Activated CD8-positive, alpha-beta T cell treated with anti-CD3 and anti-CD28 coated beads, Interleukin-2, amount 10 ng/mL, durations not matched to agents 7 days and 5 days (primary cell): Measurements from ENCODE around the gene DLG2. TPM values are rescaled to one million over a fixed set of nuclear protein-coding genes. Genes with fewer than 3 reads are reported as not detected.

Experiments used
- ATAC-seq: fragments of 150-1000 bp; cut with Tn5 transposase; one replicate; pipeline ENCODE4 v1.10.0; 2021; ENCODE audit warnings: moderate library complexity
- CTCF ChIA-PET: fragments of 350-600 bp; sonication (Branson Sonifier 250); formaldehyde crosslinking; loops from one replicate; lab custom pipeline; 2021; ENCODE audit warnings: antibody characterized with exemption; lab: Charles Lee
- POLR2A ChIA-PET: fragments of 350-600 bp; sonication (Branson Sonifier 250); formaldehyde crosslinking; loops from one replicate; lab custom pipeline; 2021; ENCODE audit warnings: antibody characterized with exemption; lab: Charles Lee
- DNase-seq: peaks from one replicate; pipeline ENCODE4 v3.0.0-alpha.2; 2020
- H3K27ac Mint-ChIP-seq: one replicate; pipeline ENCODE4 v1.8.0; 2021; ENCODE audit warnings: mild to moderate bottlenecking, mixed read lengths
- H3K27me3 Mint-ChIP-seq: one replicate; pipeline ENCODE4 v1.8.0; 2021; ENCODE audit warnings: low read depth, mixed read lengths
- H3K36me3 Mint-ChIP-seq: one replicate; pipeline ENCODE4 v1.8.0; 2021; ENCODE audit warnings: low read depth, mixed read lengths
- H3K4me1 Mint-ChIP-seq: one replicate; pipeline ENCODE4 v1.8.0; 2021; ENCODE audit warnings: low read depth, mixed read lengths
- H3K4me3 Mint-ChIP-seq: one replicate; pipeline ENCODE4 v1.8.0; 2021; ENCODE audit warnings: mild to moderate bottlenecking, mixed read lengths
- H3K9me3 Mint-ChIP-seq: one replicate; pipeline ENCODE4 v1.8.0; 2022; ENCODE audit warnings: mixed read lengths; ENCODE audit not compliant: insufficient read depth
- total RNA-seq, 2 experiments: library from RNA; stranded (reverse); gene quantifications; one replicate each; pipeline ENCODE4 v1.2.3, GENCODE V29; 2021

The DLG2 gene
- total RNA-seq, 2 experiments from 2014 or later, result 1.3 to 1.6 TPM

GRCh38 chr11:85495918-85496317 is 131.2 kb downstream of the DLG2 start:
- no peak for ATAC-seq

GRCh38 chr11:85494396-85494795 is 132.7 kb downstream of the DLG2 start:
- Mint-ChIP-seq H3K4me3 (no peak overlapping the region), H3K36me3 (no peaks in the 10 kb centered on the region), H3K9me3 (peaks cover 5% of the 10 kb centered on the region), H3K27ac (no peak overlapping the region), H3K4me1 (no peaks in the 10 kb centered on the region), H3K27me3 (no peaks in the 10 kb centered on the region)
- no peak for DNase-seq
- ChIA-PET POLR2A (no interaction called here), CTCF (no interaction called here)
- no peak for ATAC-seq

More at GRCh38 chr11:85495918-85496317, 131.2 kb downstream of the DLG2 start:
- no peak overlapping the region for H3K27ac Mint-ChIP-seq
- ChIA-PET CTCF (interaction anchor here (1.0 kb wide), 1 partner anchor 17 kb away, joined by 4 read pairs; no protein-coding TSS in a partner anchor), POLR2A (no interaction called here)
- peaks cover 5% of the 10 kb centered on the region for H3K9me3 Mint-ChIP-seq
- H3K4me3 Mint-ChIP-seq, result no peak overlapping the region
- H3K36me3 Mint-ChIP-seq, result no peaks in the 10 kb centered on the region
- DNase-seq, result no peak
- H3K27me3 Mint-ChIP-seq, result no peaks in the 10 kb centered on the region
- H3K4me1 Mint-ChIP-seq, result no peaks in the 10 kb centered on the region

DNA sequence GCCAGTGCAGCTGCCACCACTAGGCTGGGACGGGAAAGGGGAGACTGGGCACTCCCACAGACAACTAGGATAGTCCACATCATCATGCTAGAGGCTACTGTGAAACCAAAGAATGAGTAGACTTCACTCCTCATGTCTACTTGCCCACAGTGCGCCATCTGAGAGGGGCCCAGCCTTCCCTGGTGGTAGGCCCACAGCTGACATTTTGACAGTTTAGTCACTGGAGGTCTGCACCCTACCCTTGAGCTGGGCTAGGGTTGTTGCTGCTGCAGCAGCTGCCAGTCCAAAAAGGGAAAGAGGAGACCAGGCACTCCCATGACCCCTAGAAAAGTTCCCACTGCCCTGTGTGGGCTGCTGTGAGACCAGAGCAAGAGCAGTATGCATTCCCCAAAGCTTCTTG is 141.2 kb downstream of the DLG2 start:
- POLR2A ChIA-PET, result no interaction called here
- H3K4me3 Mint-ChIP-seq, result no peak overlapping the region
- no peak for ATAC-seq

GRCh38 chr11:85483861-85484260 is 143.3 kb downstream of the DLG2 start:
- CTCF ChIA-PET, result no interaction called here
- Mint-ChIP-seq H3K4me3 (no peak overlapping the region), H3K9me3 (peaks cover 9% of the 10 kb centered on the region)

More for the DNA sequence above, 141.2 kb downstream of the DLG2 start:
- Mint-ChIP-seq H3K27me3 (no peaks in the 10 kb centered on the region), H3K27ac (no peak overlapping the region), H3K4me1 (no peaks in the 10 kb centered on the region), H3K9me3 (peaks cover 9% of the 10 kb centered on the region), H3K36me3 (no peaks in the 10 kb centered on the region)
- no peak for DNase-seq
- CTCF ChIA-PET, result no interaction called here

GRCh38 chr11:85481862-85482261 is 145.3 kb downstream of the DLG2 start:
- H3K4me1 Mint-ChIP-seq, result no peaks in the 10 kb centered on the region
- no peak overlapping the region for H3K27ac Mint-ChIP-seq
- CTCF ChIA-PET, result no interaction called here
- ATAC-seq, result no peak
- no peak overlapping the region for H3K4me3 Mint-ChIP-seq
- H3K36me3 Mint-ChIP-seq, result no peaks in the 10 kb centered on the region
- no peak for DNase-seq
- H3K27me3 Mint-ChIP-seq, result no peaks in the 10 kb centered on the region
- H3K9me3 Mint-ChIP-seq, result peaks cover 6% of the 10 kb centered on the region
- POLR2A ChIA-PET, result no interaction called here

More at GRCh38 chr11:85483861-85484260, 143.3 kb downstream of the DLG2 start:
- Mint-ChIP-seq H3K27me3 (no peaks in the 10 kb centered on the region), H3K4me1 (no peaks in the 10 kb centered on the region), H3K27ac (no peak overlapping the region), H3K36me3 (no peaks in the 10 kb centered on the region)
- POLR2A ChIA-PET, result no interaction called here
- ATAC-seq, result no peak
- no peak for DNase-seq

DNA sequence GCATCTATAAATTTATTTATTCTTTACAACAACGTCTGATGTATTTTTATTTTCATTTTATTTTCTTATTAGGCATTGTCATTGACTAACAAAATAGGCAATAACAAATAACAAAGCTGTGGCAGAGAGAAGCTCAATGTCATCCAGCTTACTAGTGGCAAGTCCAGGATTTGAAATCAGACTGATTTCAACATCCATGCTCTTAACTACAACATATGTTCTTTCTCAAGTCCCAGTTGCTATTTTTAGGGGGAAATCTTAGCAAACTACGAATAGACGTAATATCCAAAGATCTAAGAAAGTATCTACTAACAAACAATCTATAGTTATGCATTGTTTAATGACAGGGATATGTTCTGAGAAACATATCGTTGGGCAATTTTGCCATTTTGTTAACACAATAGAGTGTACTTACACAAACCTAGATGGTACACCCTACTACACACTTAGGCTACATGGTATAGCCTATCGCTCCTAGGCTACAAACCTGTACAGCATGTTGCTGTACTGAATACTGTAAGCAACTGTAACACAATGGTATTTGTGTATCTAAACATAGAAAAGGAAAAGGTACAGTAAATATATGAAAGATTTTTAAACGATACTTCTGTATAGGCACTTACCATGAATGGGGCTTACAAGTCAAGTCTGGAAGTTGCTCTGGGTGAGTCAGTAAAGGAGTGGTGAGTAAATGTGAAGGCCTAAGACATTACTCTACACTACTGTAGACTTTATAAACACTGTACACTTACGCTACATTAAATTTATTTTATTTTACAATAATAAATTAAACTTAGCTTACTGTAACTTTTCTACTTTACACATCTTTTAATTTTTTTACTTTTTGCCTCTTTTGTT is 151.3 kb downstream of the DLG2 start:
- Mint-ChIP-seq H3K4me3 (no peak overlapping the region), H3K27me3 (no peaks in the 10 kb centered on the region), H3K4me1 (no peaks in the 10 kb centered on the region), H3K27ac (no peak overlapping the region), H3K36me3 (no peaks in the 10 kb centered on the region), H3K9me3 (peaks cover 9% of the 10 kb centered on the region)
- DNase-seq (no peak), ATAC-seq (no peak)
- CTCF ChIA-PET, result no interaction called here
- POLR2A ChIA-PET, result no interaction called here

GRCh38 chr11:85472953-85473352 is 154.2 kb downstream of the DLG2 start:
- ATAC-seq (no peak), DNase-seq (no peak)
- Mint-ChIP-seq H3K4me1 (no peaks in the 10 kb centered on the region), H3K27ac (no peak overlapping the region), H3K4me3 (no peak overlapping the region), H3K27me3 (no peaks in the 10 kb centered on the region), H3K9me3 (peaks cover 15% of the 10 kb centered on the region), H3K36me3 (no peaks in the 10 kb centered on the region)
- POLR2A ChIA-PET, result no interaction called here
- CTCF ChIA-PET, result no interaction called here

GRCh38 chr11:85464283-85464682 is 162.9 kb downstream of the DLG2 start:
- H3K27me3 Mint-ChIP-seq, result no peaks in the 10 kb centered on the region
- H3K27ac Mint-ChIP-seq, result no peak overlapping the region
- no peak overlapping the region for H3K4me3 Mint-ChIP-seq
- ATAC-seq (no peak), DNase-seq (no peak)
- no peaks in the 10 kb centered on the region for H3K36me3 Mint-ChIP-seq
- H3K9me3 Mint-ChIP-seq, result peaks cover 4% of the 10 kb centered on the region
- H3K4me1 Mint-ChIP-seq, result no peaks in the 10 kb centered on the region
- ChIA-PET CTCF (no interaction called here), POLR2A (no interaction called here)

DNA sequence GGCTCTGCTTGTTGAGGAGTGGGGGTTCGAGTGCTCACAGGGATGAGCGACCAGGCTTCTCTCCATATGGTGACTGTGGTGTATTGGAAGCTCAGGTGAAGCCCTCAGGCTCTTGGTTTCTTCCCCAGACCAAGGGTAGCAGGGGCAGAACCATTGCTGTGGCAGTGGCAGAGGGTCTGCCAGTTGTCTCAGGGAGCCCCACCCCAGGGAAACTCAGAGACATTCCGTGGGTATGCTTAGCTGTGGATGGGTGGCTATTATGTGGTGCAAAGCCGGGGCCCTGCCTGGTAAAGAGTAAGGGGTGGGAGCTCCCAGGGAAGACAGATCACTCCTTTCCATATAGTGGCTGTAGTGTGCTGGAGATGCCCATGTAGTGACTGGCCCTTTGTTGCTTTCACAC is 167.8 kb downstream of the DLG2 start:
- no peaks in the 10 kb centered on the region for H3K27me3 Mint-ChIP-seq
- H3K9me3 Mint-ChIP-seq, result peaks cover 21% of the 10 kb centered on the region
- CTCF ChIA-PET, result no interaction called here
- DNase-seq (no peak), ATAC-seq (no peak)
- no peaks in the 10 kb centered on the region for H3K36me3 Mint-ChIP-seq
- H3K4me3 Mint-ChIP-seq, result no peak overlapping the region
- POLR2A ChIA-PET, result no interaction called here
- H3K4me1 Mint-ChIP-seq, result no peaks in the 10 kb centered on the region
- no peak overlapping the region for H3K27ac Mint-ChIP-seq

- CTCF ChIA-PET, result no interaction called here
- no peak for DNase-seq
- no peak overlapping the region for H3K27ac Mint-ChIP-seq
- no peaks in the 10 kb centered on the region for H3K9me3 Mint-ChIP-seq
- no peaks in the 10 kb centered on the region for H3K36me3 Mint-ChIP-seq
- no peaks in the 10 kb centered on the region for H3K4me1 Mint-ChIP-seq
- POLR2A ChIA-PET, result no interaction called here
- H3K27me3 Mint-ChIP-seq, result no peaks in the 10 kb centered on the region
- no peak for ATAC-seq
- H3K4me3 Mint-ChIP-seq, result no peak overlapping the region
Observed at GRCh38 chr11:85444479-85444878, 182.7 kb downstream of the DLG2 start.

- Mint-ChIP-seq H3K4me3 (no peak overlapping the region), H3K36me3 (no peaks in the 10 kb centered on the region), H3K27ac (no peak overlapping the region), H3K27me3 (no peaks in the 10 kb centered on the region), H3K4me1 (no peaks in the 10 kb centered on the region), H3K9me3 (no peaks in the 10 kb centered on the region)
- POLR2A ChIA-PET, result no interaction called here
- no peak for ATAC-seq
- no peak for DNase-seq
- CTCF ChIA-PET, result no interaction called here
Observed at GRCh38 chr11:85440273-85440672, 186.9 kb downstream of the DLG2 start.

- Mint-ChIP-seq H3K4me3 (no peak overlapping the region), H3K27me3 (no peaks in the 10 kb centered on the region), H3K27ac (no peak overlapping the region)
Observed at GRCh38 chr11:85438328-85438727, 188.8 kb downstream of the DLG2 start.

More at GRCh38 chr11:85438328-85438727, 188.8 kb downstream of the DLG2 start:
- ATAC-seq (no peak), DNase-seq (no peak)
- POLR2A ChIA-PET, result no interaction called here
- CTCF ChIA-PET, result no interaction called here
- Mint-ChIP-seq H3K36me3 (no peaks in the 10 kb centered on the region), H3K4me1 (no peaks in the 10 kb centered on the region), H3K9me3 (peaks cover 5% of the 10 kb centered on the region)
